IPS DF 6.9 (cell line): ENCODE results near the gene NUP62CL.
"Not testable (repeated sequence)": the region's sequence is repeated elsewhere in the genome, so short reads cannot be mapped to it uniquely, and the experiment has no call there.

Experiments used
- DNase-seq: peaks from one replicate; pipeline ENCODE4 v3.0.0-alpha.2; 2013; ENCODE audit warnings: low read depth, low spot score
- H3K27ac ChIP-seq: one replicate; pipeline ENCODE4 v1.5.1; 2013; ENCODE audit warnings: low read length, control low read depth
- H3K27me3 ChIP-seq: 2 replicates; pipeline ENCODE4 v1.6.1; 2013; ENCODE audit warnings: mild to moderate bottlenecking, low read length; ENCODE audit not compliant: control insufficient read depth, insufficient read depth
- H3K36me3 ChIP-seq: 2 replicates; pipeline ENCODE4 v1.6.1; 2013; ENCODE audit warnings: low read length; ENCODE audit not compliant: control insufficient read depth, insufficient read depth
- H3K4me1 ChIP-seq: 2 replicates; pipeline ENCODE4 v1.6.1; 2013; ENCODE audit warnings: low read length; ENCODE audit not compliant: control insufficient read depth, insufficient read depth
- H3K4me3 ChIP-seq: 2 replicates; pipeline ENCODE4 v1.5.1; 2013; ENCODE audit warnings: mild to moderate bottlenecking, low read length
- H3K9me3 ChIP-seq: 2 replicates; pipeline ENCODE4 v1.6.1; 2013; ENCODE audit warnings: low read length, inconsistent platforms; ENCODE audit not compliant: control insufficient read depth, insufficient read depth
- WGBS: extraction: QIAGEN DNeasy Blood & Tissue Kit; methylation state at CpG from one replicate; pipeline ENCODE4 v1.1.7; 2013; ENCODE audit warnings: mixed read lengths, missing lambda C conversion rate; ENCODE audit not compliant: insufficient read length, insufficient coverage; 5-methylcytosine and 5-hydroxymethylcytosine counted together

NUP62CL gene

GRCh38 chrX:107198074-107198473 lies 8.2 kb downstream of the NUP62CL start:
- not testable (repeated sequence) for DNase-seq, H3K27me3 ChIP-seq
- WGBS: no CpG with 5 or more reads among the region's 6 CpGs

DNA sequence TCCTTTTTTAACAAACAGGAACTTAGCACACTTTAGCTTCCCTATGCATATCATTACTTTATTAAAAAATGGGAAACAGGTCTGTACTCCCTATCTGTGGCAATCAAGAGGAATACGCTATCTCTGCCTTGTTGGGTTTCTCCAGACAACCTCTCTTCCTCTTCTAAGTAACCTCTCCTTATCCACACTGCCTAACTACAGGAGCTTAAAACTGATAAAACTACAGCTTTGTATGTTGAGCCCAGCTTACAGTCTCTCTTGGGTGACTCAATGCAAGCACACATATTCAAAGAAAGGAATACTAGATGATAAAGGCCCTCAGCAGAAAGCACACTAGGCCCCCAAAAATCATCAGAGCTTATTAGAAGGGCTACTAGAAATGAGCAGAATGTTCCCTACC lies 8.9 kb downstream of the NUP62CL start:
- Histone ChIP-seq H3K27me3 (no peaks in the 10 kb centered on the region), H3K9me3 (no peaks in the 10 kb centered on the region), H3K36me3 (no peaks in the 10 kb centered on the region), H3K4me1 (no peaks in the 10 kb centered on the region), H3K4me3 (no peak overlapping the region), H3K27ac (no peak overlapping the region)
- no CpG with 5 or more reads among the region's 1 CpG for WGBS
- no peak for DNase-seq

More at GRCh38 chrX:107198074-107198473, 8.2 kb downstream of the NUP62CL start:
- H3K4me1 ChIP-seq, H3K27ac ChIP-seq, H3K9me3 ChIP-seq, H3K36me3 ChIP-seq, H3K4me3 ChIP-seq: not testable (repeated sequence)

GRCh38 chrX:107171369-107172102 lies 34.7 kb downstream of the NUP62CL start:
- DNase-seq: no peak
- H3K4me3 ChIP-seq: no peak overlapping the region

DNA sequence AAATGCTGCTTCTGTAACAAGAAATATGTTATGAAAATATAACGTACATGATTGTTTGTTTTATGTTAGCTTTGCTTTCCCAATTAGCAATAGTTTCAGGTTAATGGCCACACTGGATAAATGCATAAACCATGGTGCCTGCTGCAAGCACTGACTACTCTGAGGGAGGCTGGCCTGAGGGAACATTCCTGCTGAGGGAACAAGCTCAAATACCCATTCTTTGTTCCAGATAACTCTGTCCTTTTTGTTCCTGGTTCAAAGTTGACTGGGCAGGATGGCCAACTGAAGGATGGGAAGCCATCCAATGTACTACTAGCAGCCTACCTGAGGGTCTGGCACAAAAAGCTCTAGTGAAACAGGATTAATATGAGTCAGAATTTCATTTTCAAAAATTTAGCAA lies 37.5 kb downstream of the NUP62CL start:
- Histone ChIP-seq H3K27ac (no peak overlapping the region), H3K4me3 (no peak overlapping the region), H3K27me3 (no peaks in the 10 kb centered on the region), H3K36me3 (no peaks in the 10 kb centered on the region), H3K9me3 (no peaks in the 10 kb centered on the region), H3K4me1 (no peaks in the 10 kb centered on the region)
- DNase-seq: no peak
- WGBS: no CpG with 5 or more reads among the region's 1 CpG

More at GRCh38 chrX:107171369-107172102, 34.7 kb downstream of the NUP62CL start:
- Histone ChIP-seq H3K27me3 (no peaks in the 10 kb centered on the region), H3K9me3 (no peaks in the 10 kb centered on the region), H3K27ac (no peak overlapping the region), H3K36me3 (no peaks in the 10 kb centered on the region), H3K4me1 (no peaks in the 10 kb centered on the region)

- Histone ChIP-seq H3K4me1 (no peaks in the 10 kb centered on the region), H3K27me3 (no peaks in the 10 kb centered on the region), H3K9me3 (no peaks in the 10 kb centered on the region), H3K4me3 (no peak overlapping the region), H3K27ac (no peak overlapping the region), H3K36me3 (no peaks in the 10 kb centered on the region)
- no peak for DNase-seq
Measured at GRCh38 chrX:107168257-107168656, 38.0 kb downstream of the NUP62CL start.

GRCh38 chrX:107167163-107167921 lies 38.9 kb downstream of the NUP62CL start:
- WGBS: no CpG with 5 or more reads among the region's 3 CpGs
- no peak for DNase-seq
- H3K9me3 ChIP-seq: no peaks in the 10 kb centered on the region
- no peaks in the 10 kb centered on the region for H3K4me1 ChIP-seq
- H3K36me3 ChIP-seq: no peaks in the 10 kb centered on the region
- no peak overlapping the region for H3K4me3 ChIP-seq
- no peaks in the 10 kb centered on the region for H3K27me3 ChIP-seq
- no peak overlapping the region for H3K27ac ChIP-seq

- no CpG with 5 or more reads among the region's 4 CpGs for WGBS
- not testable (repeated sequence) for H3K27ac ChIP-seq, H3K9me3 ChIP-seq
Measured at GRCh38 chrX:107157618-107158017, 48.6 kb downstream of the NUP62CL start.

DNA sequence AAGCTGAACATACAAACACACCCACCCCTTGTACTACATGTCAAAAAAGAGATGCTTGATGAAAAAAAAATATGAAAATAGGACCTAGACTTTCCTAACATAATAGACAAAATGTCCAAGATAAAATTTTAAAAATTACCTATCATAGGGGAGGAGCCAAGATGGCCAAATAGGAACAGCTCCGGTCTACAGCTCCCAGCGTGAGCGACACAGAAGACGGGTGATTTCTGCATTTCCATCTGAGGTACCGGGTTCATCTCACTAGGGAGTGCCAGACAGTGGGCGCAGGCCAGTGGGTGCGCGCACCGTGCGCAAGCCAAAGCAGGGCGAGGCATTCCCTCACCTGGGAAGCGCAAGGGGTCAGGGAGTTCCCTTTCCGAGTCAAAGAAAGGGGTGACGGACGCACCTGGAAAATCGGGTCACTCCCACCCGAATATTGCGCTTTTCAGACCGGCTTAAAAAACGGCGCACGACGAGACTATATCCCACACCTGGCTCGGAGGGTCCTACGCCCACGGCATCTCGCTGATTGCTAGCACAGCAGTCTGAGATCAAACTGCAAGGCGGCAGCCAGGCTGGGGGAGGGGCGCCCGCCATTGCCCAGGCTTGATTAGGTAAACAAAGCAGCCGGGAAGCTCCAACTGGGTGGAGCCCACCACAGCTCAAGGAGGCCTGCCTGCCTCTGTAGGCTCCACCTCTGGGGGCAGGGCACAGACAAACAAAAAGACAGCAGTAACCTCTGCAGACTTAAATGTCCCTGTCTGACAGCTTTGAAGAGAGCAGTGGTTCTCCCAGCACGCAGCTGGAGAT lies 50.4 kb downstream of the NUP62CL start:
- not testable (repeated sequence) for H3K36me3 ChIP-seq, H3K4me1 ChIP-seq, H3K27me3 ChIP-seq, H3K27ac ChIP-seq, DNase-seq, H3K9me3 ChIP-seq
- H3K4me3 ChIP-seq: peak overlapping the region; percentile 24; the same call in 1 of the 2 replicates
- WGBS: no CpG with 5 or more reads among the region's 32 CpGs

More at GRCh38 chrX:107157618-107158017, 48.6 kb downstream of the NUP62CL start:
- DNase-seq, H3K36me3 ChIP-seq, H3K4me3 ChIP-seq, H3K4me1 ChIP-seq, H3K27me3 ChIP-seq: not testable (repeated sequence)

DNA sequence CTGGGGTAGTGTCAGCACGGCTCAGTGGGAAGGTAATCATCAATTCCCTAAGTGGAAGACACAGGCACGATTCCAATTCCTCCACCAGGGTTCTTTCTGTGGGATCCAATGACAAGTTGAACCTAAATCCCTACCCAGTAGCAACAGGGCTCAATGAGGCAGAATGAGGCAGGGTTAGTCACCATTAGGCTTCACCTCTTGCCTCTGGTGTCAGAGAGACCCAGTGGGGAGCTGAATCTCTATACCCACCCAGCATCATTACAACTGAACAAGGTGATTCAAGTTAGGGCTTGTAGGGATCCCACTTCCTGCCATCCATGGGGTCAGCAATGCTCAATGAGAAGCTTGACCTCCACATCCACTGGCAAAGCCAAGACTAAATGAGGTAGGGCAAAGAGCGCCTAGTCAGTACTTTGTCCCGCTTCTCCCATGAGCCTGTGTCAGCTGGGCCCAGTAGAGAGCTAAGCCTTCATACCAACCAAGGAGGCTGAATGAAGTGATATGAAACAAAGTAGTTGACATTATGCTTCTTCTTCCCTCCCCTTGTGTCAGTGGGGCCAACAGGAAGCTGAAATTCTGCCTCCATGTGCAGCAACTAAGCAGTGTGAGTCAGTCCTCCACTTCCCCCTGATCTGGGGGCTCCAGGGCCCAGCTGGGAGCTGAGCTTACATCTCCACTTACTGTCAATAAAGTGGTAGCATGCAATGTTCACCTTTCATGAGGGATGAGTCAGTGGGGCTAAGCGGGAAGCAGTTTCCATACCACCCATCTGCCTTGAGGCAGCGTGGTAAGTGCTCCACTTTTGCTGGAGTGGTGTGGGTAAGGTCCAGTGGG lies 51.2 kb downstream of the NUP62CL start:
- no peak for DNase-seq
- H3K4me1 ChIP-seq: peaks cover 4% of the 10 kb centered on the region; the same call in 1 of the 2 replicates
- H3K27me3 ChIP-seq: no peaks in the 10 kb centered on the region
- WGBS: no CpG with 5 or more reads among the region's 6 CpGs
- no peak overlapping the region; the same call in 1 of the 2 replicates for H3K4me3 ChIP-seq
- H3K27ac ChIP-seq: no peak overlapping the region
- no peaks in the 10 kb centered on the region for H3K36me3 ChIP-seq
- no peaks in the 10 kb centered on the region for H3K9me3 ChIP-seq

DNA sequence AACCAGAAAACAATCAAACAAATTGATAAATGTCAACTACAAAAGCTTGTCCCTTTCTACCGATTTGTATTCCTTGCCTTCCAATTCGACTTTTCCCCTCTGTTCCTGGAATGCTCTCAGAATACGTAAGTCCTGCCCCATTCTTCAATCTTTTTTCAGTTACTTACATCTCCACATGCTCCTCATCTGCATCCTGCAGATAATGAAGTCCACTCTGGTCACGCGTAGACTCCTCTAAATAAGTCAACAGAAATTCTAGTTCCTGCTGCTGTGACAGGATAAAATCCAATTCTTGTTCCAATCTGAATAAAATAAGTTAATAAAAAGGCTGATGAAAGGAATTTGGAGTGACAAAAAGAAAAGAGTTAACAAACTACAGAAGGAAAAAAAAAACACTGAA lies 53.2 kb downstream of the NUP62CL start:
- Histone ChIP-seq H3K4me3 (no peak overlapping the region), H3K27ac (no peak overlapping the region), H3K9me3 (no peaks in the 10 kb centered on the region), H3K36me3 (no peaks in the 10 kb centered on the region), H3K4me1 (peaks cover 4% of the 10 kb centered on the region; the same call in 1 of the 2 replicates), H3K27me3 (no peaks in the 10 kb centered on the region)
- WGBS: no CpG with 5 or more reads among the region's 5 CpGs
- no peak for DNase-seq
